IPS-15b (cell line): ENCODE measurements around the gene KCNQ1.

Experiments
- H3K27me3 ChIP-seq: one replicate; pipeline ENCODE4 v1.6.1; 2013; ENCODE audit warnings: low read length; ENCODE audit not compliant: control insufficient read depth, insufficient read depth
- H3K36me3 ChIP-seq: one replicate; pipeline ENCODE4 v1.6.1; 2013; ENCODE audit warnings: low read length; ENCODE audit not compliant: control insufficient read depth, insufficient read depth
- H3K4me1 ChIP-seq: one replicate; pipeline ENCODE4 v1.6.1; 2013; ENCODE audit warnings: mild to moderate bottlenecking, low read length; ENCODE audit not compliant: control insufficient read depth, insufficient read depth
- H3K4me3 ChIP-seq: one replicate; pipeline ENCODE4 v1.5.1; 2013; ENCODE audit warnings: low read depth, low read length
- H3K9ac ChIP-seq: one replicate; pipeline ENCODE4 v1.6.1; 2013; ENCODE audit warnings: low read depth, mild to moderate bottlenecking, low read length
- H3K9me3 ChIP-seq: one replicate; pipeline ENCODE4 v1.6.1; 2013; ENCODE audit warnings: mild to moderate bottlenecking, low read length; ENCODE audit not compliant: control insufficient read depth, insufficient read depth

KCNQ1 gene

DNA sequence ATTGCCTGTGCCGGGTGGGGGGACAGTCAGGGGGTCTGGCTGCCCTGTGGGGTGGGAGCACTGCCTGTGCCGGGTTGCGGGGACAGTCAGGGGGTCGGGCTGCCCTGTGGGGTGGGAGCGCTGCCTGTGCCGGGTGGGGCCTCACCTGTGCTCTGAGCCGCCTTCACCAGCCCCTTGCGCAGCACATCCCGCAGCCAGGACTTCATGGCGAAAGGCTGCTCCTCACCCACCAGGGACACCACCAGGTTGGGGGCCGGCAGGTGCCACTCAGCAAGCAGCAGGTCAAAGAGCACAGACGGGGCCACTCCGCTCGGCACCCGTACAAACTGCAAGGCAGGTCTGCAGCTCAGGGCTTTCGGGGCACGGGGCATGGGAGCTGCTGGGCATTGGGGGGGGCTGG, 22.8 kb upstream of the KCNQ1 start:
- Histone ChIP-seq H3K9ac (no peak overlapping the region), H3K4me1 (no peaks in the 10 kb centered on the region), H3K27me3 (no peaks in the 10 kb centered on the region), H3K36me3 (no peaks in the 10 kb centered on the region), H3K4me3 (no peak overlapping the region), H3K9me3 (no peaks in the 10 kb centered on the region)

- no peaks in the 10 kb centered on the region for H3K9me3 ChIP-seq
- no peak overlapping the region for H3K9ac ChIP-seq
- H3K36me3 ChIP-seq: no peaks in the 10 kb centered on the region
- no peaks in the 10 kb centered on the region for H3K4me1 ChIP-seq
- no peaks in the 10 kb centered on the region for H3K27me3 ChIP-seq
- no peak overlapping the region for H3K4me3 ChIP-seq
Observed at GRCh38 chr11:2422461-2423156, 22.2 kb upstream of the KCNQ1 start.

GRCh38 chr11:2423157-2424025, 21.4 kb upstream of the KCNQ1 start:
- no peaks in the 10 kb centered on the region for H3K36me3 ChIP-seq
- H3K27me3 ChIP-seq: no peaks in the 10 kb centered on the region
- H3K4me3 ChIP-seq: no peak overlapping the region
- no peaks in the 10 kb centered on the region for H3K9me3 ChIP-seq
- H3K4me1 ChIP-seq: no peaks in the 10 kb centered on the region
- no peak overlapping the region for H3K9ac ChIP-seq

GRCh38 chr11:2424811-2425495, 19.9 kb upstream of the KCNQ1 start:
- H3K4me3 ChIP-seq: no peak overlapping the region
- H3K9me3 ChIP-seq: no peaks in the 10 kb centered on the region
- H3K9ac ChIP-seq: no peak overlapping the region
- no peaks in the 10 kb centered on the region for H3K36me3 ChIP-seq
- no peaks in the 10 kb centered on the region for H3K27me3 ChIP-seq
- no peaks in the 10 kb centered on the region for H3K4me1 ChIP-seq

DNA sequence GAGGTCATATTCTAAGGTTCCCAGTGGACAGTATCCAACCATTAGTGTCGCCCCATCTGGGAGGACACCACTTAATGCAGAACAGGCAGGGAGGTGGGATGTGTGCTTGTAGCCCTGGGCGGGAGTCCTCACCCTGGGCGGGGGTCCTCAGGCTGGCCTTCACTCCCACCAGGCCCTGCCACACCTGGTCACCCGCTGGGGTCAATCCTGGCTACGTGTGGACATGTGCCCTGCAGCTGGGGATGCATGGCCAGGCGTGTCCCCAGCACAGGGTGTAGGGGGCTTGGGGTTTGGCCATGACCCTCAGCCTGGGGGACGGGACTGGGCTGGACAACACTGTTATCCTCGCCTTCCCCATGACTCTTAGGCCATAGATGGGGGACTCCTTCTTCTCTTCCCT, 19.3 kb upstream of the KCNQ1 start:
- H3K27me3 ChIP-seq: no peaks in the 10 kb centered on the region
- no peak overlapping the region for H3K4me3 ChIP-seq
- H3K9me3 ChIP-seq: no peaks in the 10 kb centered on the region
- no peaks in the 10 kb centered on the region for H3K4me1 ChIP-seq
- H3K36me3 ChIP-seq: no peaks in the 10 kb centered on the region
- H3K9ac ChIP-seq: no peak overlapping the region

DNA sequence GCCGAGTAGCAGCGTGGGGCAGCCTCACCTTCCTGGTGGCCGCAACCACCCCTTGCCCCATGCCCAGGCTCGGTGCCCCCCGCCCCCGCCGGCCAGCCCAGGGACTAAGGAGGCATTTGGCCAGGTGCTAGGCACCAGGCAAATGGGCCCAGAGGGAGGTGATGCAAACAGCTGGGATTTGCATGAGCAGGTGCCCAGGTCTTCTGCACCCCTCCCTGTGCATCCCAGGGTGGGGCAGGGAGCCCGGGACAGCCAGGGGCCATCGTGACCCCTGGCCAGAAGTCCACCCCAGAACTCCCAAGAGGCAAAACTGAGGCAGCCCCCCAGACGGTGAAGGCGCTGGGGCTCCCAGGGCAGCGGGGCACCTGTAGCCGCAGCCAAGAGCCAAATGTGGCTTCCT, 18.6 kb upstream of the KCNQ1 start:
- Histone ChIP-seq H3K36me3 (no peaks in the 10 kb centered on the region), H3K9ac (no peak overlapping the region), H3K27me3 (no peaks in the 10 kb centered on the region), H3K4me3 (no peak overlapping the region), H3K9me3 (no peaks in the 10 kb centered on the region), H3K4me1 (no peaks in the 10 kb centered on the region)

DNA sequence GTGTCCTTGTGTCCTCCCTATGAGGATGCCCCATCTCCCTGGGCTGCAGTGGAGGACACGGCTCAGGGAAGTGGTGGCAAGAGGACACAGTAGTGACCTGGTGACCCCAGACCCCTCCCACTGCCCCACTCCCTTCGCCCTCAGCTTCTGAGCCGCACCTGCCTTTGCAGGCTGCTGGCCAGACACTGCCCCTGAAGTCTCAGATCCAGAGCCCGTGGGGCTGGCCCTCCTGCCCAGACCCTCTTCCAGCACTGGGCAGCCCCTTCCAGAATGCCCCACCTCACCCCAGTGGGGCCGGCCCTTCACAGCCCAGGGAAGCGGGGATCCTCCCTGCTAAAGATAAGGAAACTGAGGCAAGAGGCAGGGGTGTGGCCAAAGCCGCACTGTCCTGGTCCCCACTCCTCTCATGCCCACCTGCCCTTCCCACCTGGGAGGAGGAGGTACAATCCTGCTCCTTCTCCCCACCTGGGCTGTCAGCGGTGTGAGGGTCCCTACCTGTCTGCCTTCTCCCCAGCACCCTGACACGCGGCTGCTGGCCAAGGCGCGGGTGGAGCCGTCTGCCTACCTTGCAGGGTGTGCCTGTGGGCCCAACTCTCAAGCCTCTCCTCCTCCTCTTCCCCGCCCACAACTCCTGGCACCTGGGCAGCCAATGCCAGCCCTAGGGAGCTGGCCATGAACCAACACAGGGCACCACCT, 17.8 kb upstream of the KCNQ1 start:
- no peak overlapping the region for H3K9ac ChIP-seq
- H3K36me3 ChIP-seq: no peaks in the 10 kb centered on the region
- H3K27me3 ChIP-seq: no peaks in the 10 kb centered on the region

GRCh38 chr11:2427721-2428321, 17.0 kb upstream of the KCNQ1 start:
- no peaks in the 10 kb centered on the region for H3K9me3 ChIP-seq
- no peak overlapping the region for H3K4me3 ChIP-seq
- H3K27me3 ChIP-seq: no peaks in the 10 kb centered on the region
- H3K9ac ChIP-seq: no peak overlapping the region
- no peaks in the 10 kb centered on the region for H3K36me3 ChIP-seq
- H3K4me1 ChIP-seq: no peaks in the 10 kb centered on the region

More for the DNA sequence above, 17.8 kb upstream of the KCNQ1 start:
- H3K4me3 ChIP-seq: no peak overlapping the region
- no peaks in the 10 kb centered on the region for H3K4me1 ChIP-seq
- H3K9me3 ChIP-seq: no peaks in the 10 kb centered on the region

DNA sequence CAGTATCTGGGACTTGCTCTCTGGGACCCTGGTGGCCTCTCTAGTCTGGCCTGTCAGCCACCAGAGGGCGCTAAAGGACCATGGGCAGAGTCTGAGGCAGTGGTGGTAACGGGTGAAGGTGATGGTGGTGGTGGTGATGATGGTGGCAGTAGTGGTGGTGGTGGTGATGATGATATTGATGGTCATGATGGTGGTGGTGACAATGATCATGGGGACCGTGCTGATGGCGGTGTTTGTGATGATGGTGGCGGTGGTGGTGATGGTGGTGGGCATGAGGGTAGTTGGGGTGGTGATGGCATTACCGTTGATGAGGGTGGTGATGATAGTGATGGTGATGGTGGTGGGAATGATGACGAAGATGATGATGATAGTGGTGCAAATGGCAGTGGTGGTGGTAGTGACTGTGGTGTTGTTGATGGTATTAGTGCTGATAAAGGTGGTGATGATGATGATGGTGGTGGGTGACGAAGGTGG, 16.4 kb upstream of the KCNQ1 start:
- Histone ChIP-seq H3K27me3 (no peaks in the 10 kb centered on the region), H3K4me3 (no peak overlapping the region), H3K36me3 (no peaks in the 10 kb centered on the region), H3K4me1 (no peaks in the 10 kb centered on the region), H3K9me3 (no peaks in the 10 kb centered on the region), H3K9ac (no peak overlapping the region)

- Histone ChIP-seq H3K4me3 (no peak overlapping the region), H3K4me1 (no peaks in the 10 kb centered on the region), H3K9ac (no peak overlapping the region), H3K9me3 (no peaks in the 10 kb centered on the region), H3K27me3 (peaks cover 3% of the 10 kb centered on the region), H3K36me3 (no peaks in the 10 kb centered on the region)
Observed at GRCh38 chr11:2431395-2431794, 13.4 kb upstream of the KCNQ1 start.

- Histone ChIP-seq H3K9me3 (no peaks in the 10 kb centered on the region), H3K27me3 (peaks cover 3% of the 10 kb centered on the region), H3K36me3 (no peaks in the 10 kb centered on the region), H3K9ac (no peak overlapping the region), H3K4me1 (no peaks in the 10 kb centered on the region), H3K4me3 (no peak overlapping the region)
Observed at GRCh38 chr11:2432171-2432621, 12.6 kb upstream of the KCNQ1 start.
